GM21576 (cell line): Measurements from ENCODE around the gene GABRA5.
"Not testable (repeated sequence)": the region's sequence is repeated elsewhere in the genome, so short reads cannot be mapped to it uniquely, and the experiment has no call there.

Experiments
- ATAC-seq: cut with Tn5 transposase; IDR thresholded peaks from one replicate; pipeline ENCODE4 v1.9.1; 2021; ENCODE audit warnings: mild to moderate bottlenecking, moderate library complexity; ENCODE audit not compliant: unreplicated experiment

Gene GABRA5

GRCh38 chr15:26875476-26875850, 8.6 kb downstream of the GABRA5 start:
- no peak for ATAC-seq

GRCh38 chr15:26877831-26878230, 11.0 kb downstream of the GABRA5 start:
- ATAC-seq, result no peak

DNA sequence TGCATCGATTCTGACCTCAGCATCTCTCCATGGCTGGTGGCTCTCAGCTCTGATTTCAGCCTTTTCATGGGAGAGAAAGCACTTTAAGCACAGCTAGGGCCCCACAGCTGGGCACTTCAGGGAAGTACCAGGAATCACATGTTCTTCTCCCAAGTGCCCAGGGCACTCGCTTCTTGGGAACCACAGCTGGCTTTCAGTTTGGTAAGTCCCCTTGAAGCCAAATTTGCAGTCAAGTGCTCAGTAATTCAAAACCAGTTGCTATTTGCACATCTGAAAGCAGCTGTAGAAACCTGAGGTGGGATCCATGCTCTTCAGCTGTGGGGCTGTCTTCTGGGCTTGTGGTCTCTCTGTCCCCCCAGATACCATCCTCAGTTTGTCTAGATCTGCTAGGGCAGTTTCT, 12.8 kb downstream of the GABRA5 start:
- ATAC-seq, result no peak

DNA sequence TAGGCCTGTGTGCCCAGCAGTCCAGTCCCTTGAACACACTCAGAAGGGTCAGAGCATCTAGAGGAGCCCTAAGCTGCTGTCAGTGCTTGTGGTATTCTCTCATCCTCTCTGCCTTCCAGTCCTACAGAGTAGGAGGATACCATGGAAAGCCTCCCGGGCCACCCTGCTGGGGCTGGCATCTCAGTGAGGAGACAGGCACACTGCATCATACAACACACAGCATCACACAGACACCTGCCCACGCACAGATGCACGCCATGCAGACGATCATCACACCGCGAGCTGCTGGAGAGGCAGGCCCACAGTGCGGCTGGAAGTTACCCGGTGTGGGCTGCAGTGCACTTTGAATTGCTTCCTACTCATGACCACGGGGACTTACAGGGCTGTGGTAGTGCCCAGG, 15.2 kb downstream of the GABRA5 start:
- ATAC-seq, result no peak

GRCh38 chr15:26882616-26883365, 15.9 kb downstream of the GABRA5 start:
- no peak for ATAC-seq

- no peak for ATAC-seq
Measured at GRCh38 chr15:26883466-26883865, 16.6 kb downstream of the GABRA5 start.

- no peak for ATAC-seq
Measured at GRCh38 chr15:26886566-26886965, 19.7 kb downstream of the GABRA5 start.

GRCh38 chr15:26887926-26888666, 21.2 kb downstream of the GABRA5 start:
- no peak for ATAC-seq

DNA sequence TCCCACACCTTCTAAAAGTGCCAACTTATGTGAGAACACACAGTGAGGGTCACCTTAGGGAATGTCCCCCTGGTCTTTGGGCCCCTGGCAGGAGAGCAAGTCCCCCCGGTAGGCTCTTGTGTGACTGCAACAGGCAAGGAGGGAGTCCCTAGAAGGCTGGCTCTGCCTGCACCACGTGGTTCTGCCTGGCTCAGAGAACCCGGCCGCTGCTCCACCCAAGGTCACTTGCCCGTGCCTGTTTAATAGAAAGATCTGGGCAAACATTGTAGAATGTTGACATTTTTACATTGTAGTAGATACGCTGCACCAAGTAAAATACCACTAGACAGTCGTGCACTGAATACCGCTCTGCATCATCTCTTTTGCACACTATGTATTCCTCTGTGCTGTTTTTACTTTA, 21.9 kb downstream of the GABRA5 start:
- ATAC-seq, result no peak

DNA sequence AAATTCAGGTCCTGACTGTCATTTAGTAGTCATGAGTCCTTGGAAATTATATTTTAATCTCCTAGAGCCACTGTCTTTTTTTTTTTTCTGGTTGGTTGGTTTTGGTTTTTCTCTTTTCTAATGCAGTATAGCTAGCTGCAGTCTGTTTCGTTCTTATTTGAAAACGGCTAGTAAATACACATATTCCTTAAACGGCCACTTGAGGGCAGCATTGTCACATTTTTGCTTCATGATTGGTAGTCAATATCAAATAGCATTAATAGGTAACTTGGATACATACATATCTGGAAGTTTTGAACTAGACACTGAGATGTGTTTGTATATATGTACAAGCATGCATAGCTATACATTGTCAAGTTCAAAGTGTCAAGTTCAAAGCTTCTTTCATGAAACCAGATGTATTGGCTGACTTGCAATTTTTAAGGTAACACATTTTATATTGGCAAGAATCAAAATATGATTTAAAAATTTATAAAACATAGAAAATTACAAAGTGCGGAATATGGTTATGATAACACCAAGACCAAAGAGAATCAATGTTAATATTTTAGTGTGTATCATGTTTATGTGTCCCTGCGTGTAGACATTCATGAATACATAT, 22.5 kb downstream of the GABRA5 start:
- no peak for ATAC-seq

- no peak for ATAC-seq
Measured at GRCh38 chr15:26890451-26890850, 23.6 kb downstream of the GABRA5 start.

GRCh38 chr15:26890988-26891387, 24.1 kb downstream of the GABRA5 start:
- ATAC-seq, result no peak

DNA sequence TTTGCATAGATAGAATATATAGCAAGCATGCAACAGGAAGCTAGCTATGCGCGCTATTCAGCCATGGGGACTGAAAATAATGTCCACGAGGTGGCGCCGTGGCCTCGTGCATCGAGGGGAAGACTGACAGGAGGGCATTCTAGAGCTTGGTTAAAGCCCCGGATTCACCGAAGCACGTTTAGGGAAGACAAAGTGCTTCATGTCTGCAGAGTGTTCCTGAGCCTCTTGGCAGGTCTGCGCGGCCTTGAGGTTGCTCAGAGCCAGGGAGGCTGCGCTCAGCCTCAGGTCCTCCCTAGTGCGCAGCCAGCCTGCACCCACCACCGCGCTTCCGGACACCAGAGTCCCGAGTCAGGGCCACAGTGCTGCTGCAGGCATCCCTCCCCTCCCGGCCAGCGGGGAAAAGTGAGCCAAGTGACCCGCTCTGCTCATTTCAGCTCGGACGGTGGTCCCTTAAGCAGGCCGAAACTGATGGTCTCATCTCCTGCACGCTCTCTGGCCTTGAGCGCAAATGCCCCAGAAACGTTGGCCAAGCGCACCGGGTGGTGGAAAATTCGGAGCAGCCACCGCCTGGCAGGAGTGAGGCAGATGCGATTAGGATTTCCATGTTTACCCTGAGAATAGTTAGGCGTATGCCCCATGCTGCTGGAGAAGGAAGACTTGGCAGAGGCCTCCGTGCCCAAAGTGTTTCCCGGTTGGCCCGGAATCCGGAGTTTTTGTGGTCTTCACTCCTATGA, 24.8 kb downstream of the GABRA5 start:
- no peak for ATAC-seq

GRCh38 chr15:26892182-26892518, 25.3 kb downstream of the GABRA5 start:
- ATAC-seq, result no peak

GRCh38 chr15:26892678-26893077, 25.8 kb downstream of the GABRA5 start:
- no peak for ATAC-seq

- no peak for ATAC-seq
Measured at GRCh38 chr15:26893351-26894065, 26.6 kb downstream of the GABRA5 start.

GRCh38 chr15:26894181-26894580, 27.3 kb downstream of the GABRA5 start:
- ATAC-seq, result no peak

GRCh38 chr15:26895346-26895745, 28.5 kb downstream of the GABRA5 start:
- ATAC-seq, result not testable (repeated sequence)

- no peak for ATAC-seq
Measured at GRCh38 chr15:26899658-26900057, 32.8 kb downstream of the GABRA5 start.

- no peak for ATAC-seq
Measured at GRCh38 chr15:26901041-26901440, 34.2 kb downstream of the GABRA5 start.

GRCh38 chr15:26910715-26911114, 43.9 kb downstream of the GABRA5 start:
- no peak for ATAC-seq
